Hepatocyte (in vitro differentiated cells): Measurements from ENCODE around the gene CNTN4. TPM values are rescaled to one million over a fixed set of nuclear protein-coding genes. Genes with fewer than 3 reads are reported as not detected.

ENCODE experiments used
- DNase-seq: peaks from one replicate; pipeline ENCODE4 v3.0.0-alpha.2; 2016; ENCODE audit warnings: low spot score
- H2AFZ ChIP-seq: fragments of 200-600 bp; sonication (generic); 2 replicates; pipeline ENCODE4 v1.6.0; 2016; ENCODE audit warnings: antibody characterized with exemption, mild to moderate bottlenecking
- H3K27ac ChIP-seq: fragments of 200-600 bp; sonication (generic); 2 replicates; pipeline ENCODE4 v1.5.1; 2016; ENCODE audit warnings: mild to moderate bottlenecking
- H3K27me3 ChIP-seq: fragments of 200-600 bp; sonication (generic); 2 replicates; pipeline ENCODE4 v1.6.1; 2016
- H3K36me3 ChIP-seq: fragments of 200-600 bp; sonication (generic); replicated peaks from 2 replicates; pipeline ENCODE4 v1.5.1; 2016; ENCODE audit warnings: low read depth; ENCODE audit not compliant: insufficient read depth
- H3K4me1 ChIP-seq: fragments of 200-600 bp; sonication (generic); 2 replicates; pipeline ENCODE4 v1.5.1; 2016; ENCODE audit warnings: mild to moderate bottlenecking, moderate library complexity; ENCODE audit not compliant: insufficient read depth
- H3K4me2 ChIP-seq: fragments of 200-600 bp; sonication (generic); 2 replicates; pipeline ENCODE4 v1.6.0; 2016
- H3K4me3 ChIP-seq: fragments of 200-600 bp; sonication (generic); 2 replicates; pipeline ENCODE4 v1.5.1; 2016; ENCODE audit warnings: mild to moderate bottlenecking
- H3K79me2 ChIP-seq: fragments of 200-600 bp; sonication (generic); 2 replicates; pipeline ENCODE4 v1.6.0; 2017; ENCODE audit warnings: mild to moderate bottlenecking
- H3K9me2 ChIP-seq: fragments of 200-600 bp; sonication (generic); replicated peaks from 2 replicates; pipeline ENCODE4 v1.6.0; 2017; ENCODE audit warnings: mild to moderate bottlenecking; ENCODE audit not compliant: insufficient read depth
- H3K9me3 ChIP-seq: fragments of 200-600 bp; sonication (generic); 2 replicates; pipeline ENCODE4 v1.5.1; 2016; ENCODE audit warnings: low read depth, mild to moderate bottlenecking
- H4K20me1 ChIP-seq: fragments of 200-600 bp; sonication (generic); 2 replicates; pipeline ENCODE4 v1.6.0; 2016; ENCODE audit warnings: mild to moderate bottlenecking; ENCODE audit not compliant: insufficient read depth, poor library complexity, severe bottlenecking
- CTCF ChIP-seq: fragments of 200-600 bp; sonication (generic); IDR thresholded peaks from 2 replicates; pipeline ENCODE4 v1.5.1; 2016; ENCODE audit warnings: antibody characterized with exemption, mild to moderate bottlenecking; ENCODE audit not compliant: poor library complexity
- EZH2 ChIP-seq: fragments of 200-600 bp; sonication (generic); IDR thresholded peaks from 2 replicates; pipeline ENCODE4 v1.6.1; 2016; ENCODE audit warnings: antibody characterized with exemption, mild to moderate bottlenecking, borderline replicate concordance
- EZH2phosphoT487 ChIP-seq: fragments of 200-600 bp; sonication (generic); IDR thresholded peaks from one replicate; pipeline ENCODE4 v1.6.1; 2018; ENCODE audit warnings: antibody characterized with exemption, mild to moderate bottlenecking, low read depth, moderate library complexity; ENCODE audit not compliant: unreplicated experiment, severe bottlenecking
- WGBS: methylation state at CpG from one replicate; pipeline ENCODE4 v1.1.6; 2016; ENCODE audit warnings: low lambda C conversion rate; ENCODE audit errors: missing lambda C conversion rate; 5-methylcytosine and 5-hydroxymethylcytosine counted together
- polyA plus RNA-seq: library from polyadenylated mRNA; unstranded; fragments of >200 nt; fragmentation: Nextera tagmentation; extraction: Ambion mirVana; gene quantifications from 2 replicates; pipeline ENCODE4 v1.2.1, GENCODE V29; 2016
- total RNA-seq: library from RNA; depleted of rRNA; stranded (reverse); fragments of >200 nt; gene quantifications from 2 replicates; pipeline ENCODE4 v1.2.3, GENCODE V29; 2014

The CNTN4 gene
- total and polyA plus RNA-seq, 2 experiments from 2014 or later, result 17.6 to 30.3 TPM

GRCh38 chr3:2218816-2219215, 120.2 kb downstream of the CNTN4 start:
- Histone ChIP-seq H3K79me2 (no peaks in the 10 kb centered on the region), H3K9me3 (no peaks in the 10 kb centered on the region), H3K36me3 (no peaks in the 10 kb centered on the region), H3K27ac (no peak overlapping the region), H3K4me2 (no peak overlapping the region), H3K4me1 (no peaks in the 10 kb centered on the region), H4K20me1 (no peaks in the 10 kb centered on the region), H3K27me3 (no peaks in the 10 kb centered on the region), H3K9me2 (no peaks in the 10 kb centered on the region), H3K4me3 (no peak overlapping the region), H2AFZ (no peak overlapping the region)
- DNase-seq, result no peak
- WGBS, result 48% methylated on average over 2 of the region's 2 CpGs
- no peak for TF ChIP-seq CTCF
- no peak for TF ChIP-seq EZH2phosphoT487
- no peak for TF ChIP-seq EZH2

GRCh38 chr3:2236203-2236602, 137.5 kb downstream of the CNTN4 start:
- Histone ChIP-seq H3K4me1 (no peaks in the 10 kb centered on the region), H4K20me1 (peaks cover 2% of the 10 kb centered on the region), H2AFZ (no peak overlapping the region), H3K9me2 (no peaks in the 10 kb centered on the region), H3K36me3 (no peaks in the 10 kb centered on the region), H3K27ac (no peak overlapping the region), H3K4me3 (no peak overlapping the region), H3K27me3 (no peaks in the 10 kb centered on the region), H3K9me3 (no peaks in the 10 kb centered on the region), H3K79me2 (no peaks in the 10 kb centered on the region), H3K4me2 (no peak overlapping the region)
- TF ChIP-seq CTCF (no peak), EZH2phosphoT487 (no peak), EZH2 (no peak)
- WGBS, result 71% methylated on average over 4 of the region's 4 CpGs
- DNase-seq, result no peak

GRCh38 chr3:2244137-2244536, 145.5 kb downstream of the CNTN4 start:
- no peak overlapping the region for H3K4me3 ChIP-seq
- H2AFZ ChIP-seq, result no peak overlapping the region
- no peak for DNase-seq
- no peak overlapping the region for H3K27ac ChIP-seq
- no peaks in the 10 kb centered on the region for H3K9me3 ChIP-seq
- no peaks in the 10 kb centered on the region for H3K9me2 ChIP-seq
- H3K36me3 ChIP-seq, result no peaks in the 10 kb centered on the region
- H3K4me1 ChIP-seq, result no peaks in the 10 kb centered on the region
- TF ChIP-seq EZH2, result no peak
- no peak for TF ChIP-seq CTCF
- TF ChIP-seq EZH2phosphoT487, result no peak
- H3K4me2 ChIP-seq, result no peak overlapping the region
- no peaks in the 10 kb centered on the region for H3K79me2 ChIP-seq
- H3K27me3 ChIP-seq, result no peaks in the 10 kb centered on the region
- H4K20me1 ChIP-seq, result no peaks in the 10 kb centered on the region
